A549 (cell line): ENCODE data around the gene TFAP2B.

ENCODE experiments used
- BHLHE40 ChIP-seq: IDR thresholded peaks from 2 replicates; pipeline ENCODE4 v1.6.1; 2012; ENCODE audit warnings: low read depth, low read length, inconsistent platforms
- CHD4 ChIP-seq: fragments of 200-600 bp; sonication (generic); IDR thresholded peaks from 2 replicates; pipeline ENCODE4 v1.6.1; 2016; ENCODE audit warnings: antibody characterized with exemption, mild to moderate bottlenecking, borderline replicate concordance
- MAZ ChIP-seq: fragments of 150-350 bp; IDR thresholded peaks from 2 replicates; pipeline ENCODE4 v1.6.1; 2014; ENCODE audit warnings: antibody characterized with exemption, low read depth, low read length, borderline replicate concordance
- RCOR1 ChIP-seq: fragments of 150-350 bp; IDR thresholded peaks from 2 replicates; pipeline ENCODE4 v1.6.1; 2014; ENCODE audit warnings: antibody characterized with exemption, low read length, low read depth
- SMC3 ChIP-seq: fragments of >200 bp; sonication (Bioruptor Twin); formaldehyde crosslinking; IDR thresholded peaks from 3 replicates; pipeline ENCODE4 v1.6.1; 2018; ENCODE audit warnings: inconsistent platforms

GRCh38 chr6:50862176-50862575 lies 43.5 kb downstream of the TFAP2B start:
- no peak for TF ChIP-seq RCOR1
- TF ChIP-seq BHLHE40, result no peak
- no peak for TF ChIP-seq CHD4
- no peak for TF ChIP-seq SMC3
- no peak for TF ChIP-seq MAZ
